Neural progenitor cell (in vitro differentiated cells): ENCODE measurements around the gene HEYL. TPM values are rescaled to one million over a fixed set of nuclear protein-coding genes. Genes with fewer than 3 reads are reported as not detected.

Experiments used
- DNase-seq: peaks from one replicate; pipeline ENCODE4 v3.0.0-alpha.2; 2016; ENCODE audit warnings: low spot score
- H2AFZ ChIP-seq: fragments of 200-600 bp; sonication (generic); replicated peaks from 2 replicates; pipeline ENCODE4 v1.6.1; 2016; ENCODE audit warnings: antibody characterized with exemption
- H3F3A ChIP-seq: fragments of 200-600 bp; sonication (generic); 2 replicates; pipeline ENCODE4 v1.6.1; 2016; ENCODE audit warnings: antibody characterized with exemption, low read depth
- H3K27ac ChIP-seq: fragments of 200-600 bp; sonication (generic); 2 replicates; pipeline ENCODE4 v1.5.1; 2016; ENCODE audit warnings: mild to moderate bottlenecking
- H3K27me3 ChIP-seq: fragments of 200-600 bp; sonication (generic); 2 replicates; pipeline ENCODE4 v1.6.1; 2016; ENCODE audit warnings: mild to moderate bottlenecking, moderate library complexity
- H3K36me3 ChIP-seq: fragments of 200-600 bp; sonication (generic); 2 replicates; pipeline ENCODE4 v1.5.1; 2016
- H3K4me1 ChIP-seq: fragments of 200-600 bp; sonication (generic); 2 replicates; pipeline ENCODE4 v1.6.1; 2016; ENCODE audit warnings: mixed run types
- H3K4me2 ChIP-seq: fragments of 200-600 bp; sonication (generic); 2 replicates; pipeline ENCODE4 v1.6.1; 2016
- H3K4me3 ChIP-seq: fragments of 200-600 bp; sonication (generic); 2 replicates; pipeline ENCODE4 v1.5.1; 2016
- H3K79me2 ChIP-seq: fragments of 200-600 bp; sonication (generic); 2 replicates; pipeline ENCODE4 v1.6.1; 2016; ENCODE audit warnings: low read depth
- H3K9ac ChIP-seq: fragments of 200-600 bp; sonication (generic); 2 replicates; pipeline ENCODE4 v1.6.1; 2016
- H3K9me3 ChIP-seq: fragments of 200-600 bp; sonication (generic); 2 replicates; pipeline ENCODE4 v1.5.1; 2016; ENCODE audit warnings: low read depth
- H4K20me1 ChIP-seq: fragments of 200-600 bp; sonication (generic); 2 replicates; pipeline ENCODE4 v1.6.1; 2016; ENCODE audit warnings: low read depth
- H3K27ac Mint-ChIP-seq: 3 replicates; pipeline ENCODE4 v1.8.0; 2021; ENCODE audit warnings: mixed read lengths
- H3K27me3 Mint-ChIP-seq: 2 replicates; pipeline ENCODE4 v1.8.0; 2022; ENCODE audit warnings: low read depth, mild to moderate bottlenecking, inconsistent platforms, moderate library complexity, mixed read lengths; ENCODE audit not compliant: insufficient read depth
- H3K36me3 Mint-ChIP-seq: 3 replicates; pipeline ENCODE4 v1.8.0; 2021; ENCODE audit warnings: mixed read lengths
- H3K4me1 Mint-ChIP-seq: 3 replicates; pipeline ENCODE4 v1.8.0; 2021; ENCODE audit warnings: mixed read lengths
- H3K4me3 Mint-ChIP-seq: 3 replicates; pipeline ENCODE4 v1.8.0; 2021; ENCODE audit warnings: mild to moderate bottlenecking, moderate library complexity, mixed read lengths
- H3K9me3 Mint-ChIP-seq: 3 replicates; pipeline ENCODE4 v1.8.0; 2020; ENCODE audit warnings: mixed read lengths
- EZH2 ChIP-seq: fragments of 200-600 bp; sonication (generic); IDR thresholded peaks from 2 replicates; pipeline ENCODE4 v1.6.1; 2017; ENCODE audit warnings: antibody characterized with exemption, mild to moderate bottlenecking, moderate library complexity
- EZH2phosphoT487 ChIP-seq: fragments of 200-600 bp; sonication (generic); IDR thresholded peaks from 2 replicates; pipeline ENCODE4 v1.6.1; 2017; ENCODE audit warnings: antibody characterized with exemption
- total RNA-seq: library from RNA; depleted of rRNA; stranded (reverse); fragments of >200 nt; gene quantifications from 2 replicates; pipeline ENCODE4 v1.2.3, GENCODE V29; 2015; ENCODE audit warnings: low replicate concordance
- TF ChIP-seq, protein P1 (sequence below): fragments of 200-600 bp; sonication (generic); IDR thresholded peaks from 2 replicates; pipeline ENCODE4 v1.5.1; 2017; ENCODE audit warnings: antibody characterized with exemption, mild to moderate bottlenecking

HEYL gene
- total RNA-seq, 1 donor from 2014 or later: 2.3 TPM

DNA sequence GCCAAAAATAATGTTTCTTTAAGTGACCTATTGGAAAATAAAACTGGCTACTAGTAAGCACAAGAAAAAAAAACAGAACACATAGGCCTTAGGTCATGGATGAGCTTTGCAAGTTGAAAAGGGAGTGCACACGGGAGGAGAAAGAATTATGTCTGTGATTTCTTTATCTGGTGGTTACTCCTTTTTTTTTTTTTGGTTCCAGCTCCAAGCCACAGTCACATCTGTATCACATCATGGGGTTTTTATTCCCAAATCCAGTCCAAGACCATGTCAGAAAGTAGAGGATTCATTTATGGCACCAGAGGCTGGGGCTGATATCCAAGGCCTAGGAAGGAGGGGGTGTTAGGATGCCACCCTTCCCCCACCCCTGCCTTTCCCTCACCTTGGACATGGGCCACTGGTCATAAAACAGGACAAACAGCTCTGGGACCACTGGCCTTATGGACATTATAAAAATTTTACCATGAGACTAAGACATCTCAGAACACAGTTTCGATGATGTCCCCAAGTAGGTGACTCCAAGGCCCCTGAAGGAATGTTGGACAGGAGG is 10.3 kb upstream of the HEYL start:
- Histone ChIP-seq H3K79me2 (no peaks in the 10 kb centered on the region), H2AFZ (no peak overlapping the region), H3K27me3 (peaks cover 55% of the 10 kb centered on the region), H3K9ac (no peak overlapping the region), H3K27ac (no peak overlapping the region), H3K4me2 (no peak overlapping the region), H3F3A (no peaks in the 10 kb centered on the region), H3K9me3 (no peaks in the 10 kb centered on the region), H3K36me3 (no peaks in the 10 kb centered on the region), H3K4me1 (no peaks in the 10 kb centered on the region), H4K20me1 (no peaks in the 10 kb centered on the region), H3K4me3 (no peak overlapping the region)
- Mint-ChIP-seq H3K36me3 (no peaks in the 10 kb centered on the region), H3K27ac (no peak overlapping the region), H3K9me3 (no peaks in the 10 kb centered on the region), H3K4me3 (no peak overlapping the region), H3K4me1 (peaks cover 19% of the 10 kb centered on the region), H3K27me3 (peaks cover 9% of the 10 kb centered on the region)
- no peak for DNase-seq
- TF ChIP-seq EZH2: no peak
- TF ChIP-seq, protein P1, sequence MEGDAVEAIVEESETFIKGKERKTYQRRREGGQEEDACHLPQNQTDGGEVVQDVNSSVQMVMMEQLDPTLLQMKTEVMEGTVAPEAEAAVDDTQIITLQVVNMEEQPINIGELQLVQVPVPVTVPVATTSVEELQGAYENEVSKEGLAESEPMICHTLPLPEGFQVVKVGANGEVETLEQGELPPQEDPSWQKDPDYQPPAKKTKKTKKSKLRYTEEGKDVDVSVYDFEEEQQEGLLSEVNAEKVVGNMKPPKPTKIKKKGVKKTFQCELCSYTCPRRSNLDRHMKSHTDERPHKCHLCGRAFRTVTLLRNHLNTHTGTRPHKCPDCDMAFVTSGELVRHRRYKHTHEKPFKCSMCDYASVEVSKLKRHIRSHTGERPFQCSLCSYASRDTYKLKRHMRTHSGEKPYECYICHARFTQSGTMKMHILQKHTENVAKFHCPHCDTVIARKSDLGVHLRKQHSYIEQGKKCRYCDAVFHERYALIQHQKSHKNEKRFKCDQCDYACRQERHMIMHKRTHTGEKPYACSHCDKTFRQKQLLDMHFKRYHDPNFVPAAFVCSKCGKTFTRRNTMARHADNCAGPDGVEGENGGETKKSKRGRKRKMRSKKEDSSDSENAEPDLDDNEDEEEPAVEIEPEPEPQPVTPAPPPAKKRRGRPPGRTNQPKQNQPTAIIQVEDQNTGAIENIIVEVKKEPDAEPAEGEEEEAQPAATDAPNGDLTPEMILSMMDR: no peak
- TF ChIP-seq EZH2phosphoT487: no peak

DNA sequence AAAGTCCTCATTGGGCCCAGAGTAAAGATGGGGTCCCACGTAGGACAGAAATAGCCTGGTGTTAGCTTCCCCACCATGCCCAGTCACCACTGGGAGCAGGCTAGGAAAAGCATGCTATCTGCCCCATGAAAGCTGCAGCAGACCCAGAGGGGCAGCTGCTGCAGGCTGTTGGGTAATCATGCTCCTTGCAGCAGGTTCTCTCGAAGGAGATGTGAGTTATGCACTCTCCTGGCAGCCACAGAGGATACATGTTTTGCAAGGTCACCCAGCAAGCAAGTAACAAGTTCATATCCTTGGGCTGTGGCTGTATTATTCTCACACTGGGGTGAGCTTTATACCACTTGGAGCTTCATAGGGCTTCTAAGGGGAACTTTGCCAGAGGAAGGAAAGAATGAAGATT is 9.1 kb upstream of the HEYL start:
- Histone ChIP-seq H4K20me1 (no peaks in the 10 kb centered on the region), H3K4me3 (no peak overlapping the region), H3K27ac (no peak overlapping the region), H3K27me3 (peaks cover 55% of the 10 kb centered on the region), H3K4me1 (no peaks in the 10 kb centered on the region), H3F3A (no peaks in the 10 kb centered on the region), H2AFZ (no peak overlapping the region), H3K9me3 (no peaks in the 10 kb centered on the region), H3K79me2 (no peaks in the 10 kb centered on the region), H3K9ac (no peak overlapping the region), H3K36me3 (no peaks in the 10 kb centered on the region), H3K4me2 (no peak overlapping the region)
- Mint-ChIP-seq H3K9me3 (no peaks in the 10 kb centered on the region), H3K4me3 (no peak overlapping the region), H3K4me1 (peaks cover 19% of the 10 kb centered on the region), H3K27ac (no peak overlapping the region), H3K27me3 (peaks cover 9% of the 10 kb centered on the region), H3K36me3 (no peaks in the 10 kb centered on the region)
- DNase-seq: no peak
- TF ChIP-seq, protein P1: no peak
- no peak for TF ChIP-seq EZH2
- no peak for TF ChIP-seq EZH2phosphoT487

DNA sequence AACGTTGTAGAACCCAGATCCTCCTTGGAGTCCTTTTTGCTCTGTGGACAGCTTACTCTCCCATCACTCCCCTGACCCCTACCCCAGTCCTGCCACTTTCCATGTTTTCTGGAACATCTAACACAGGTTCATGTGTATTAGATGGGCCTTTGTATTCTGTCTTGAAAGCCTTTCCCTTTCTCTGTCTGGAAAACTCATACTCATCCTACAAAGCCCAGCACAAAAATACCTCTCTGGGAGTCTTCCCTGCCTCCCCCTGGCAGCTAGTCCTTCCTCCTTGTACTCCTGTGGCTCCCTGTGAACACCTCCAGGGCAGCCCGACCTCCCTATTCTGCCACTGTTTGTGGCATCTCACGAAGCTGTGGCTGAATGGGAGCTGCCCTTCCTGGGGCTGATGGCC is 7.8 kb upstream of the HEYL start:
- H3K27me3 Mint-ChIP-seq: peaks cover 9% of the 10 kb centered on the region
- H3K9me3 Mint-ChIP-seq: no peaks in the 10 kb centered on the region
- no peaks in the 10 kb centered on the region for H3K36me3 Mint-ChIP-seq
- TF ChIP-seq EZH2phosphoT487: no peak
- TF ChIP-seq EZH2: no peak
- TF ChIP-seq, protein P1: no peak
- Histone ChIP-seq H3K9me3 (no peaks in the 10 kb centered on the region), H3K4me2 (no peak overlapping the region), H3K36me3 (no peaks in the 10 kb centered on the region), H3K27ac (no peak overlapping the region), H2AFZ (no peak overlapping the region), H3F3A (no peaks in the 10 kb centered on the region), H3K79me2 (no peaks in the 10 kb centered on the region), H3K9ac (no peak overlapping the region), H4K20me1 (no peaks in the 10 kb centered on the region), H3K4me3 (no peak overlapping the region), H3K4me1 (no peaks in the 10 kb centered on the region), H3K27me3 (peaks cover 67% of the 10 kb centered on the region)
- H3K4me3 Mint-ChIP-seq: no peak overlapping the region
- peak overlapping the region; percentile 20 for H3K27ac Mint-ChIP-seq
- no peak for DNase-seq
- H3K4me1 Mint-ChIP-seq: peaks cover 17% of the 10 kb centered on the region
